GM23338 (cell line): ENCODE measurements around the gene TP73. TPM values are rescaled to one million over a fixed set of nuclear protein-coding genes. Genes with fewer than 3 reads are reported as not detected.

Source experiments
- ATAC-seq: fragments of 200-7000 bp; cut with Tn5 transposase; 3 replicates; pipeline ENCODE4 v1.9.1; 2020
- DNase-seq: peaks from one replicate; pipeline ENCODE4 v3.0.0-alpha.2; 2015; ENCODE audit warnings: low spot score
- H2AFZ ChIP-seq: fragments of 200-600 bp; sonication (generic); 2 replicates; pipeline ENCODE4 v1.8.0; 2016; ENCODE audit warnings: antibody characterized with exemption, mild to moderate bottlenecking, moderate library complexity
- H3F3A ChIP-seq: fragments of 200-600 bp; sonication (generic); replicated peaks from 2 replicates; pipeline ENCODE4 v1.8.0; 2017; ENCODE audit warnings: antibody characterized with exemption, mixed run types, low read depth
- H3K27ac ChIP-seq: fragments of 200-600 bp; sonication (generic); 2 replicates; pipeline ENCODE4 v1.6.1; 2016; ENCODE audit warnings: low read depth
- H3K27me3 ChIP-seq: fragments of 200-600 bp; sonication (generic); 2 replicates; pipeline ENCODE4 v1.8.0; 2016; ENCODE audit warnings: mild to moderate bottlenecking, mixed run types, moderate library complexity; ENCODE audit not compliant: insufficient read depth
- H3K36me3 ChIP-seq: fragments of 200-600 bp; sonication (generic); 2 replicates; pipeline ENCODE4 v1.8.0; 2016; ENCODE audit warnings: mild to moderate bottlenecking; ENCODE audit not compliant: insufficient read depth
- H3K4me1 ChIP-seq: fragments of 200-600 bp; sonication (generic); 2 replicates; pipeline ENCODE4 v1.8.0; 2016; ENCODE audit warnings: mild to moderate bottlenecking, moderate library complexity; ENCODE audit not compliant: insufficient read depth
- H3K4me2 ChIP-seq: fragments of 200-600 bp; sonication (generic); 2 replicates; pipeline ENCODE4 v1.7.1; 2017; ENCODE audit warnings: mixed run types
- H3K4me3 ChIP-seq: fragments of 200-600 bp; sonication (generic); 2 replicates; pipeline ENCODE4 v1.6.1; 2016; ENCODE audit warnings: mixed run types
- H3K79me2 ChIP-seq: fragments of 200-600 bp; sonication (generic); replicated peaks from 2 replicates; pipeline ENCODE4 v1.8.0; 2017; ENCODE audit warnings: mild to moderate bottlenecking; ENCODE audit not compliant: insufficient read depth
- H3K9me2 ChIP-seq: fragments of 200-600 bp; sonication (generic); 2 replicates; pipeline ENCODE4 v1.8.0; 2017; ENCODE audit not compliant: insufficient read depth
- H4K20me1 ChIP-seq: fragments of 200-600 bp; sonication (generic); replicated peaks from 2 replicates; pipeline ENCODE4 v1.8.0; 2017; ENCODE audit warnings: mild to moderate bottlenecking; ENCODE audit not compliant: insufficient read depth
- H3K27ac Mint-ChIP-seq: 2 replicates; pipeline ENCODE4 v1.8.0; 2020; ENCODE audit warnings: inconsistent platforms, mild to moderate bottlenecking, moderate library complexity, mixed read lengths
- H3K27me3 Mint-ChIP-seq: 3 replicates; pipeline ENCODE4 v1.8.0; 2022; ENCODE audit warnings: low read depth, mild to moderate bottlenecking, moderate library complexity, mixed read lengths, inconsistent platforms; ENCODE audit not compliant: insufficient read depth, poor library complexity
- H3K36me3 Mint-ChIP-seq: 3 replicates; pipeline ENCODE4 v1.8.0; 2021; ENCODE audit warnings: low read depth, mild to moderate bottlenecking, inconsistent platforms, moderate library complexity, mixed read lengths
- H3K4me1 Mint-ChIP-seq: 3 replicates; pipeline ENCODE4 v1.8.0; 2020; ENCODE audit warnings: mild to moderate bottlenecking, inconsistent platforms, mixed read lengths
- H3K4me3 Mint-ChIP-seq: 3 replicates; pipeline ENCODE4 v1.8.0; 2021; ENCODE audit warnings: moderate library complexity, mild to moderate bottlenecking, inconsistent platforms, mixed read lengths
- H3K9me3 Mint-ChIP-seq: 3 replicates; pipeline ENCODE4 v1.8.0; 2020; ENCODE audit warnings: moderate library complexity, mild to moderate bottlenecking, inconsistent platforms, mixed read lengths
- CREB1 ChIP-seq: fragments of 250-450 bp; sonication (Bioruptor Pico); IDR thresholded peaks from 2 replicates; pipeline ENCODE4 v1.5.0; 2020; ENCODE audit warnings: low read depth, mild to moderate bottlenecking, moderate library complexity
- EZH2 ChIP-seq: fragments of 200-600 bp; sonication (generic); IDR thresholded peaks from one replicate; pipeline ENCODE4 v1.8.0; 2017; ENCODE audit warnings: antibody characterized with exemption, mild to moderate bottlenecking, low read depth; ENCODE audit not compliant: unreplicated experiment
- ZNF114 ChIP-seq: fragments of 250-450 bp; sonication (Bioruptor Pico); IDR thresholded peaks from 2 replicates; pipeline ENCODE4 v1.5.0; 2020; ENCODE audit warnings: mild to moderate bottlenecking, moderate library complexity
- ZNF331 ChIP-seq: fragments of 250-450 bp; sonication (Bioruptor Pico); IDR thresholded peaks from 2 replicates; pipeline ENCODE4 v1.5.0; 2020; ENCODE audit warnings: low read depth, mild to moderate bottlenecking, moderate library complexity
- ZNF462 ChIP-seq: fragments of 250-450 bp; sonication (Bioruptor Pico); IDR thresholded peaks from 2 replicates; pipeline ENCODE4 v1.5.0; 2020; ENCODE audit warnings: mild to moderate bottlenecking, moderate library complexity
- polyA plus RNA-seq: library from polyadenylated mRNA; unstranded; fragments of >200 nt; fragmentation: Nextera tagmentation; extraction: Ambion mirVana; gene quantifications from 2 replicates; pipeline ENCODE4 v1.2.1, GENCODE V29; 2016
- total RNA-seq: library from RNA; depleted of rRNA; stranded (reverse); fragments of >200 nt; shearing (Covaris generic); gene quantifications from 2 replicates; pipeline ENCODE4 v1.2.3, GENCODE V29; 2014
- TF ChIP-seq, protein P1 (sequence below), 2 experiments: fragments of 200-600 bp in 1 of 2; sonication (generic) in 1 of 2; conservative IDR thresholded peaks; 2 replicates each; pipeline versions ENCODE4 v1.5.1 to v1.6.1; 2016 to 2017; ENCODE audit warnings: antibody characterized with exemption in 2 of 2, low read depth in 2 of 2, mild to moderate bottlenecking in 2 of 2, moderate library complexity in 1 of 2
- TF ChIP-seq, protein P2 (sequence below): IDR thresholded peaks from 2 replicates; pipeline ENCODE4 v1.6.1; 2016; ENCODE audit warnings: antibody characterized with exemption

TP73 gene
- total and polyA plus RNA-seq, 2 experiments from 2014 or later: 1.4 to 3.4 TPM

DNA sequence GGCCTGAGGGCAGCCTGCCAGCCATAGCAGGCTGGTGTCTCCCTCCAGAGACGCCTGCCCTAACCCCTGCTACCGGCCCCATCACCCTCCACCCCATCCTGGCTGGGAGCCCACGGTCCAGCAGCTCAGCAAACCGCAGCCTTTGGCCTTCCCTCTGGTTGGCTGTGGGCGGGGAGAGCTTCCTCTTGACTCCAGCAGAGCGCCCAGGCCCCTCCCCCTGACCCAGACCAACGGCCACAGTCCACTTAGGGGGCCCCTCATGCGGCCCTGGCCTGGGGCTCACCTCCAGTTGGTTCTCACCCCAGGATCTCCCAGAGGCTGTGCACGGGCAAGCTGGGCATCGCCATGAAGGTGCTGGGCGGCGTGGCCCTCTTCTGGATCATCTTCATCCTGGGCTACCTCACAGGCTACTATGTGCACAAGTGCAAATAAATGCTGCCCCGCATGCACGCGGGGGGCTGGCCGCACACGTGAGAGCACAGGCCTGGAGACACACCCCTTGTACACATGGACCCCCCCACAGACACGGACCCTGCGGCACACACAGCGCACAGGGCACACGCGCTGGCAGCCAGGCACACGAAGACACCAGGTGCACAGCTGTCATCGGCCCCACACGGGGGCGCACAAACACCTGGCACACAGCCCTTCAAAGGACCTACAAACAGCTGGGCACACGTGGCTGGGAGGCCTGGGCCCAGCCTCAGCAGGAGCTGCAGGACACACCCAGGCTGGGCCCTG lies 123.3 kb downstream of the TP73 start:
- Histone ChIP-seq H3K27ac (no peak overlapping the region), H3K79me2 (no peaks in the 10 kb centered on the region), H3K4me2 (peak overlapping the region; percentile 32; the same call in 1 of the 2 replicates), H4K20me1 (no peaks in the 10 kb centered on the region; the same call in 1 of the 2 replicates), H3K9me2 (no peaks in the 10 kb centered on the region), H2AFZ (no peak overlapping the region), H3F3A (peaks cover 6% of the 10 kb centered on the region; the same call in 1 of the 2 replicates), H3K36me3 (peaks cover 4% of the 10 kb centered on the region; the same call in 1 of the 2 replicates), H3K4me1 (peaks cover 13% of the 10 kb centered on the region; the same call in 1 of the 2 replicates), H3K27me3 (no peaks in the 10 kb centered on the region), H3K4me3 (no peak overlapping the region)
- TF ChIP-seq, protein P1, sequence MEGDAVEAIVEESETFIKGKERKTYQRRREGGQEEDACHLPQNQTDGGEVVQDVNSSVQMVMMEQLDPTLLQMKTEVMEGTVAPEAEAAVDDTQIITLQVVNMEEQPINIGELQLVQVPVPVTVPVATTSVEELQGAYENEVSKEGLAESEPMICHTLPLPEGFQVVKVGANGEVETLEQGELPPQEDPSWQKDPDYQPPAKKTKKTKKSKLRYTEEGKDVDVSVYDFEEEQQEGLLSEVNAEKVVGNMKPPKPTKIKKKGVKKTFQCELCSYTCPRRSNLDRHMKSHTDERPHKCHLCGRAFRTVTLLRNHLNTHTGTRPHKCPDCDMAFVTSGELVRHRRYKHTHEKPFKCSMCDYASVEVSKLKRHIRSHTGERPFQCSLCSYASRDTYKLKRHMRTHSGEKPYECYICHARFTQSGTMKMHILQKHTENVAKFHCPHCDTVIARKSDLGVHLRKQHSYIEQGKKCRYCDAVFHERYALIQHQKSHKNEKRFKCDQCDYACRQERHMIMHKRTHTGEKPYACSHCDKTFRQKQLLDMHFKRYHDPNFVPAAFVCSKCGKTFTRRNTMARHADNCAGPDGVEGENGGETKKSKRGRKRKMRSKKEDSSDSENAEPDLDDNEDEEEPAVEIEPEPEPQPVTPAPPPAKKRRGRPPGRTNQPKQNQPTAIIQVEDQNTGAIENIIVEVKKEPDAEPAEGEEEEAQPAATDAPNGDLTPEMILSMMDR (conservative IDR thresholded peaks at IDR 0.05; ENCODE audit: low read depth in 2 of 2): peak; percentile 63 to 82
- no peak for TF ChIP-seq CREB1 (CRISPR knock-in tag)
- H3K4me3 Mint-ChIP-seq: no peak overlapping the region
- peaks cover 17% of the 10 kb centered on the region for H3K4me1 Mint-ChIP-seq
- no peaks in the 10 kb centered on the region; the same call in 2 of the 3 replicates for H3K9me3 Mint-ChIP-seq
- H3K27me3 Mint-ChIP-seq: peaks cover 16% of the 10 kb centered on the region
- peak; percentile 82 for DNase-seq
- H3K36me3 Mint-ChIP-seq: peaks cover 16% of the 10 kb centered on the region
- H3K27ac Mint-ChIP-seq: no peak overlapping the region
- peak; percentile 34 for ATAC-seq

DNA sequence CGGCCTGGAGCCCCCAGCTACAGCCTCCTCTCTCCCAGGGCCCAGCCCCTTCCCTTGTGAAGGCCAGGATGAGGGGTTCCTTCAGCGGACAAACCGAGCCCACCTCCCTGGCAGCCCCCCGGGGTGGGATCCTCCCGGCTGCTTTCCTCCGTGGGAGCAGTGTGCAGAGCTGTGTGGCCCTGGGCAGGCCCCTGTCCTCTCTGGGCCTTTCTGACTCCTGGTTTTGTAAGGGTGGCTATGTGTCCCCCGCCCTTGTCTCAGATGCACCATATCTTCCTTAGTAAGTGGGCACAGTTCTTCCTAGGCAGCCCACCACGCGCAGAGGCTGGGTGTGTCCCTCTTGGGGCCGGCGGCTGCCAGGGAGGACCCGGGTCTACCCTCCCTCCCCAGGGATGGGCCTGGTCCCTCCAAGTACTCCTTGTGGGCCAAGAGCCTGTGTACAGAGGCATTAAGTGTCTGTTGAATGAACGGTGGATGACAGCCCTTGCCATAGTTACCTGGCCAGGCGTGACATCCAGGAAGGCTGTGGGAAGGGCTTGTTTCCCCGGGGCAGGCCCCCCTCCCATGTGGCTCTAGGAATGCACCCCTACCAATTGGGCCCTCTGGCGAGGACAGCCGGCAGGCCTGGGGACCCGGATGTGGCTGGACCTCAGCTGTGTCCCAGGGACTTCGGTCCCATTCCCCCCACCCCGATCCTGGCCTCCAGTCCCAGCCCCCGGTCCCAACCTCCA lies 124.1 kb downstream of the TP73 start:
- Mint-ChIP-seq H3K36me3 (peaks cover 24% of the 10 kb centered on the region), H3K4me3 (no peak overlapping the region)
- H3K9me2 ChIP-seq: no peaks in the 10 kb centered on the region
- TF ChIP-seq, protein P1 (conservative IDR thresholded peaks at IDR 0.05; ENCODE audit: low read depth in 2 of 2): no peak
- TF ChIP-seq, protein P2, sequence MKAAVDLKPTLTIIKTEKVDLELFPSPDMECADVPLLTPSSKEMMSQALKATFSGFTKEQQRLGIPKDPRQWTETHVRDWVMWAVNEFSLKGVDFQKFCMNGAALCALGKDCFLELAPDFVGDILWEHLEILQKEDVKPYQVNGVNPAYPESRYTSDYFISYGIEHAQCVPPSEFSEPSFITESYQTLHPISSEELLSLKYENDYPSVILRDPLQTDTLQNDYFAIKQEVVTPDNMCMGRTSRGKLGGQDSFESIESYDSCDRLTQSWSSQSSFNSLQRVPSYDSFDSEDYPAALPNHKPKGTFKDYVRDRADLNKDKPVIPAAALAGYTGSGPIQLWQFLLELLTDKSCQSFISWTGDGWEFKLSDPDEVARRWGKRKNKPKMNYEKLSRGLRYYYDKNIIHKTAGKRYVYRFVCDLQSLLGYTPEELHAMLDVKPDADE: no peak
- no peak for TF ChIP-seq EZH2
- no peak for TF ChIP-seq ZNF114
- no peak for TF ChIP-seq ZNF331 (CRISPR knock-in tag)
- TF ChIP-seq ZNF462 (CRISPR knock-in tag): no peak

More for the DNA sequence above, 124.1 kb downstream of the TP73 start:
- Histone ChIP-seq H3K4me1 (peaks cover 11% of the 10 kb centered on the region; the same call in 1 of the 2 replicates), H3K4me3 (no peak overlapping the region), H3K27ac (no peak overlapping the region), H3F3A (peaks cover 6% of the 10 kb centered on the region; the same call in 1 of the 2 replicates), H4K20me1 (peaks cover 6% of the 10 kb centered on the region), H2AFZ (no peak overlapping the region), H3K36me3 (peaks cover 11% of the 10 kb centered on the region), H3K4me2 (no peak overlapping the region), H3K27me3 (no peaks in the 10 kb centered on the region), H3K79me2 (no peaks in the 10 kb centered on the region)
- Mint-ChIP-seq H3K27ac (no peak overlapping the region), H3K4me1 (peaks cover 13% of the 10 kb centered on the region), H3K27me3 (peaks cover 14% of the 10 kb centered on the region), H3K9me3 (no peaks in the 10 kb centered on the region; the same call in 2 of the 3 replicates)
- ATAC-seq (no peak), DNase-seq (no peak)
